Lung (tissue), 12 donors: Measurements from ENCODE around the gene GPI. TPM values are rescaled to one million over a fixed set of nuclear protein-coding genes. Genes with fewer than 3 reads are reported as not detected.
"Not testable (repeated sequence)": the region's sequence is repeated elsewhere in the genome, so short reads cannot be mapped to it uniquely, and the experiment has no call there.

Experiments used
- ATAC-seq: fragments of 200-7000 bp; cut with Tn5 transposase; one replicate; pipeline ENCODE4 v1.9.1; 2020; ENCODE audit warnings: moderate number of reproducible peaks; ENCODE audit not compliant: insufficient read depth, low FRiP score
- DNase-seq, 3 donors: peaks; one replicate each; pipeline ENCODE4 v3.0.0-alpha.2; 2013 to 2017
- H3K27ac ChIP-seq, 2 donors: one replicate each; pipeline ENCODE4 v1.5.1; 2013; ENCODE audit warnings: mild to moderate bottlenecking in 2 of 2, moderate library complexity in 2 of 2, control low read depth in 1 of 2, inconsistent platforms in 1 of 2, low read depth in 1 of 2, low read length in 1 of 2
- H3K27me3 ChIP-seq, 3 donors: one replicate each; pipeline ENCODE4 v1.5.1; 2013; ENCODE audit warnings: low read length in 2 of 3; ENCODE audit not compliant: control insufficient read depth in 3 of 3, insufficient read depth in 3 of 3
- H3K36me3 ChIP-seq, 4 donors: one replicate each; pipeline ENCODE4 v1.5.1; 2013; ENCODE audit warnings: low read length in 4 of 4, mild to moderate bottlenecking in 1 of 4, moderate library complexity in 1 of 4; ENCODE audit not compliant: control insufficient read depth in 4 of 4, insufficient read depth in 4 of 4
- H3K4me1 ChIP-seq, 5 donors: one replicate each; pipeline ENCODE4 v1.5.1; 2013; ENCODE audit warnings: low read length in 5 of 5, mild to moderate bottlenecking in 2 of 5, moderate library complexity in 1 of 5; ENCODE audit not compliant: control insufficient read depth in 5 of 5, insufficient read depth in 5 of 5
- H3K4me3 ChIP-seq: one replicate; pipeline ENCODE4 v1.5.1; 2013; ENCODE audit warnings: mild to moderate bottlenecking, control low read depth, moderate library complexity
- H3K9ac ChIP-seq, 2 donors: one replicate each; pipeline ENCODE4 v1.5.1; 2013; ENCODE audit warnings: low read length in 2 of 2, control low read depth in 1 of 2; ENCODE audit not compliant: insufficient read depth in 1 of 2
- H3K9me3 ChIP-seq, 4 donors: one replicate each; pipeline ENCODE4 v1.5.1; 2013; ENCODE audit warnings: low read length in 3 of 4, mild to moderate bottlenecking in 1 of 4, moderate library complexity in 1 of 4; ENCODE audit not compliant: control insufficient read depth in 4 of 4, insufficient read depth in 3 of 4
- WGBS, 2 donors: extraction: QIAGEN DNeasy Blood & Tissue Kit; methylation state at CpG; one replicate each; pipeline ENCODE4 v1.1.7; 2013; 5-methylcytosine and 5-hydroxymethylcytosine counted together
- polyA plus RNA-seq, 2 donors: library from polyadenylated mRNA; stranded (reverse); fragments of 200-250 nt; gene quantifications; one replicate each; pipeline ENCODE4 v1.2.1, GENCODE V29; 2013
- total RNA-seq, 2 donors: library from RNA; depleted of rRNA in 1 of 2; stranded (reverse); fragments of >200 nt in 1 of 2; gene quantifications; one replicate each; pipeline ENCODE4 v1.2.1, GENCODE V29; 2014 to 2021
- TF ChIP-seq, protein P1 (sequence below): IDR thresholded peaks from 2 replicates; pipeline ENCODE4 v1.5.1; 2012; ENCODE audit warnings: mild to moderate bottlenecking; ENCODE audit errors: control extremely low read depth, extremely low read depth
- donor health status: control.
- donor health status: control.
- donor health status: Bipolar disorder and iron deficiency.
- donor health status: healthy.
- donor health status: DM: yes; HTN: yes; CAD: no.

Gene GPI
- total and polyA plus RNA-seq, 4 donors, result 79.8 to 225 (median 121) TPM

DNA sequence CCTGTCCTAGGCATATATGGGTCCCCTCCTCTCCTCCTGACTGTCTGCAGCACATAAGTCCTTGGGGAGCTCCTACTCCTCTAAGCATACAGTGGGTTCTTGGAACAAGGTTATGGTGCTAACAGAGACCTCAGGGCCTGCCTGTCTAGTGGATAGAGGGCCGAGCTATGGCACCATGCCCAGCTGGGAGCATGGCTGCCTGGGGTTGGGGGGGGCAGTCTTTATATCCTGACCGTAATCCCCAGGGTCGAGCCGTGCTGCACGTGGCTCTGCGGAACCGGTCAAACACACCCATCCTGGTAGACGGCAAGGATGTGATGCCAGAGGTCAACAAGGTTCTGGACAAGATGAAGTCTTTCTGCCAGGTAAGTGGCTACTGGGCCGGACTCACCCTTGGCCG, 3.3 kb downstream of the GPI start:
- TF ChIP-seq, protein P1, sequence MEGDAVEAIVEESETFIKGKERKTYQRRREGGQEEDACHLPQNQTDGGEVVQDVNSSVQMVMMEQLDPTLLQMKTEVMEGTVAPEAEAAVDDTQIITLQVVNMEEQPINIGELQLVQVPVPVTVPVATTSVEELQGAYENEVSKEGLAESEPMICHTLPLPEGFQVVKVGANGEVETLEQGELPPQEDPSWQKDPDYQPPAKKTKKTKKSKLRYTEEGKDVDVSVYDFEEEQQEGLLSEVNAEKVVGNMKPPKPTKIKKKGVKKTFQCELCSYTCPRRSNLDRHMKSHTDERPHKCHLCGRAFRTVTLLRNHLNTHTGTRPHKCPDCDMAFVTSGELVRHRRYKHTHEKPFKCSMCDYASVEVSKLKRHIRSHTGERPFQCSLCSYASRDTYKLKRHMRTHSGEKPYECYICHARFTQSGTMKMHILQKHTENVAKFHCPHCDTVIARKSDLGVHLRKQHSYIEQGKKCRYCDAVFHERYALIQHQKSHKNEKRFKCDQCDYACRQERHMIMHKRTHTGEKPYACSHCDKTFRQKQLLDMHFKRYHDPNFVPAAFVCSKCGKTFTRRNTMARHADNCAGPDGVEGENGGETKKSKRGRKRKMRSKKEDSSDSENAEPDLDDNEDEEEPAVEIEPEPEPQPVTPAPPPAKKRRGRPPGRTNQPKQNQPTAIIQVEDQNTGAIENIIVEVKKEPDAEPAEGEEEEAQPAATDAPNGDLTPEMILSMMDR, result no peak
- Histone ChIP-seq H3K36me3 (peaks cover 3 to 29% (median 25%) of the 10 kb centered on the region in 4 donors), H3K9me3 (no peaks in the 10 kb centered on the region), H3K4me1 (peaks cover 0 to 20% (median 9%) of the 10 kb centered on the region in 5 donors), H3K27me3 (no peaks in the 10 kb centered on the region), H3K9ac (no peak overlapping the region), H3K4me3 (no peak overlapping the region), H3K27ac (no peak overlapping the region)
- DNase-seq (no peak), ATAC-seq (no peak)
- 89 to 91% methylated on average over 10 of the region's 10 CpGs for WGBS, 2 donors

DNA sequence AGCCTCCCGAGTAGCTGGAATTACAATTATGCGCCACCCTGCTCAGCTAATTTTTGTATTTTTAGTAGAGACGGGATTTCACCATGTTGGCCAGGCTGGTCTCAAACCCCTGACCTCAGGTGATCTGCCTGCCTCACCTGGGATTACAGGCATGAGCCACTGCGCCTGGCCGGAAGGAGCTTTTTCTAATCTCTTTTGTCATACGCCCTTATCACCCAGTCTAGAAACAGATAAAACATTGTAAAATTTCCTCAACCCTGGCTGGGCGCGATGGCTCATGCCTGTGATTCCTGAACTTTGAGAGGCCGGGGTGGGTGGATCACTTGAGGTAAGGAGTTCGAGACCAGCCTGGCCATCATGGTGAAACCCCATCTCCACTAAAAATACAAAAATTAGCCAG, 4.2 kb downstream of the GPI start:
- 95 to 97% methylated on average over 10 of the region's 10 CpGs for WGBS, 2 donors
- H3K36me3 ChIP-seq, result peaks cover 5 to 31% (median 26%) of the 10 kb centered on the region in 4 donors

DNA sequence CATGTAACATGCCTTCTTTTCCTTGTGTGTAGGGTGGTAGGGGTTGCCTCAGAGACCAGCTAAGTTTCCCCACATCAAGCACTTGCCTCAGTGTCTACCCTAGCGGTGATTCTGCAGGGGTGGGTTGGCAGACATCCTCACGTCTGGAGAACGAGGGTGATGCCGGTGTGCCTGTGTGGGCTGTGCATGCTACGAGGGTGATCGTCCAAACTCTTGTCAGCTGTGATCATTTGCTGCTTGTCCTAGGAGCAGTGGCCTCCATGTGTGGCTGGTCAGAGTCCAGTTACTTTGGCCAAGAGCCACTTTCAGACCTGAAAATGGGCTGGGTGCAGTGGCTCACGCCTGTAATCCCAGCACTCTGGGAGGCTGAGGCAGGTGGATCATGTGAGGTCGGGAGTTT, 5.1 kb downstream of the GPI start:
- DNase-seq (no peak), ATAC-seq (no peak)
- TF ChIP-seq, protein P1, result no peak
- Histone ChIP-seq H3K4me1 (peaks cover 0 to 20% (median 9%) of the 10 kb centered on the region in 5 donors), H3K9me3 (no peaks in the 10 kb centered on the region), H3K4me3 (no peak overlapping the region), H3K9ac (no peak overlapping the region), H3K27me3 (no peaks in the 10 kb centered on the region), H3K36me3 (peaks cover 6 to 32% (median 27%) of the 10 kb centered on the region in 4 donors), H3K27ac (no peak overlapping the region)
- 65 to 91% methylated on average over 8 of the region's 8 CpGs for WGBS, 2 donors

More for the DNA sequence above, 4.2 kb downstream of the GPI start:
- ATAC-seq, H3K27me3 ChIP-seq, H3K9ac ChIP-seq, DNase-seq, H3K27ac ChIP-seq, H3K9me3 ChIP-seq, H3K4me3 ChIP-seq: not testable (repeated sequence)
- H3K4me1 ChIP-seq, result peaks cover 0 to 20% (median 9%) of the 10 kb centered on the region in 5 donors

DNA sequence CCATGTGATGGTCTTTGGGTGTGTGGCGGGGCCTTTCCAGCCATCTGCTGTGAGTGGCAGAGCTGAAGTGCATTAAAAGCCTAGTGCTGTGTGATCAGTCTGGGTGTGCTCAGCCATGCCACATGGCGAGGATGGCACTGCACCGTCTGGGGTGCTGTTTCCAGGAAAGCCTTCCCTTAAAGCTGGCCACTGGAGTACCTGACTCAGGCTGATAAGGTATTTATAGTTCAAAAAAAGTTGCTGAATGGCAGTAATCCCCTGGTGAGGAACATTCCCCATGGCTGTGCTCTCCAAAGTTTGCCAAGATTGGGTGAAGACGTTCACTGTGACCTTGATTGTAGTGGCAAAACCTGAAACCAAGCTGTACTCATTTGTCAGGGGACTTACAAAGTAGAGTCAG, 6.0 kb downstream of the GPI start:
- no peak overlapping the region for H3K9ac ChIP-seq
- no peaks in the 10 kb centered on the region for H3K27me3 ChIP-seq
- ATAC-seq, result no peak
- no peaks in the 10 kb centered on the region for H3K9me3 ChIP-seq
- 73 to 81% methylated on average over 4 of the region's 4 CpGs for WGBS, 2 donors
- no peak for DNase-seq
- TF ChIP-seq, protein P1, result no peak
- H3K4me3 ChIP-seq, result no peak overlapping the region
- peaks cover 0 to 14% (median 9%) of the 10 kb centered on the region in 5 donors for H3K4me1 ChIP-seq
- H3K36me3 ChIP-seq, result peaks cover 10 to 40% (median 31%) of the 10 kb centered on the region in 4 donors
- peak overlapping the region in 1 of 2 donors; percentile 55 for H3K27ac ChIP-seq
